NCI-H69 (cell line): Measurements from ENCODE around the gene FHOD3.
"Not testable (repeated sequence)": the region's sequence is repeated elsewhere in the genome, so short reads cannot be mapped to it uniquely, and the experiment has no call there.

Experiments
- DNase-seq: peaks from one replicate; lab custom pipeline; 2025; lab: John Stamatoyannopoulos, UW

Gene FHOD3

GRCh38 chr18:36350839-36351469 is 53.4 kb downstream of the FHOD3 start:
- no peak for DNase-seq

DNA sequence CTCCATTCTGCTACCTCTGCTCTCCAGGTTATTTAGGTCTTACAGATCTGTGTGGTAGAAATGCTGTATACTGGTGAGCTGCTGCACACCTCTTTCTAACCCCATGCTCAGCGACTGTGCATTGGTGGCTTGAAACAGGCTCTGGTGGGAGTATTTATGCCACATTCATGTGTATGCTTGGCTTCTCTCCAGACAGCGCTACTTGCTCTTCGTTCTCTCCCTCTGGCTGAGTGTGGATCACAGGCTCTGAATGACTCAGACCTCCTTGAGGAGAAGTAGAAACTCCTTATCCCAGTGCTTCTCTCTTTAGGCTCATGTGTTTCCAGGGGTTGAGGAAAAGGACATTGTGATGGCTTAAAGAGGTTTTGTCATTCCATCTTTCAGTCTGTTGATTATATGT is 54.9 kb downstream of the FHOD3 start:
- DNase-seq, result peak; percentile 38

DNA sequence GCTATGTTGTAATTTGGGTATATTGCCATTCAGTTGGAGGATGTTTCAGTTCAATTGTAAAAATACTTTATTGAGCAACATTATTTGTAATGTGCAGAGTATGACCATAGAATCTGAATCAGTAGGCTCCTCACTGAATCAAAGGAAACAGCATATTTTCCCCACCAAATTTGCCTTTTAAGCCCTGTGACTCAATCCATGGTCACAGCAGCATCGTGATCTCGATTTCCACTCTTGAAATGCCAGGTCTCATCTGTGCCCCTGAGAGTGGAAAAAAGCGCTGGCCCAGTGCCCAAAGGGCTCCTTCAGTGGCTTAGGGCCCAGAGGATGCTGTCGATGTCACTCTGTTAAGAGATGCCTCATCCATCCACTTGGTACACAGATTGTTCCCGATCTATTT is 57.5 kb downstream of the FHOD3 start:
- DNase-seq, result no peak

DNA sequence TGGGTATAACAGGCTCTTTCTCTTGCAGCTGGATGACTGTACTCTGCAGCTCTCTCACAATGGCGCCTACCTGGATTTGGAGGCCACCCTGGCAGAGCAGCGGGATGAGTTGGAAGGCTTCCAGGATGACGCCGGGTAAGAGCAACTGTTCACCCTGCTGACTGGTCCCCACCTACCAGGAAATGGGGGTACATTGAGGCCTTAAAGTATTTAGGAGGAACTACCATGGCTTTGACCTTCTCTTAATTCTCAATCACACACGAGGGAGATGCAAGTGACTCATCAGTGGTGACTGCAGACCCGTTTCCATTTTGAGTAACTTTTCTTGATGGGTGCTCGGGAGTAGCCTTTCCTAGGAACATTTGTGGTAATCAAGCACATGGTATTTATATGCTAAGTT is 58.0 kb downstream of the FHOD3 start:
- no peak for DNase-seq

- not testable (repeated sequence) for DNase-seq
These were observed 59.2 kb downstream of the FHOD3 start for GRCh38 chr18:36356741-36357140.

GRCh38 chr18:36358141-36358540 is 60.6 kb downstream of the FHOD3 start:
- no peak for DNase-seq

DNA sequence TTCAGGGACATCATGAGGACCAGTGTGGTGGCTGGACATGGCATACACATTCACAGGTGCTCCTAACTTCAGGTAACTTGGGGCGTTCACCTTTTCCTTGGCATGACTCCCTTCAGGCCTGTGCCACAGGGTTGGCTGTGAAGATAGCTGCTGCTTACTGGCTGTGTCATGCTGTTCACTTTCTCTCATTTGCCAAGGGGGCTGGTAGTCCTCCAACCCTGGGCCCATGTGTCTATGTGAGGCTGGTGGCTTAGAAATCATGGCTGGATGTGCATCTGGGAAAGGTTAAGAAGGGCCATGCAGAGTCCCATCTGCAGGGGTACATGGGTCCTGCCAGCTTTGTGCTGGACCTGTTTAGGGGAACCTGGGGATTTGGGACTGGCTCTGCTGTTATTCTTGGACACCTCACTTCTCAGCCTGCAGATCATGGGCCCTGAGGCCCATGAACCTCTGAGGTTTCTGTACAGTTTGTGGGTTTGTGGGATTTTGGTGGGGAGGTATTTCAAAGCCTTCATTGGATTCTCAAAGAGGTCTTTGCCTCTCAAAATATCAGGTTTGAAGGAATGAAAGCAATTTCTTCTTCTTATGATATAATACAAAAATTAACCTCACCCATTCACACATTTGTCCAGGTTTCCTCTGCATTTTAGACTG is 62.9 kb downstream of the FHOD3 start:
- DNase-seq, result no peak

DNA sequence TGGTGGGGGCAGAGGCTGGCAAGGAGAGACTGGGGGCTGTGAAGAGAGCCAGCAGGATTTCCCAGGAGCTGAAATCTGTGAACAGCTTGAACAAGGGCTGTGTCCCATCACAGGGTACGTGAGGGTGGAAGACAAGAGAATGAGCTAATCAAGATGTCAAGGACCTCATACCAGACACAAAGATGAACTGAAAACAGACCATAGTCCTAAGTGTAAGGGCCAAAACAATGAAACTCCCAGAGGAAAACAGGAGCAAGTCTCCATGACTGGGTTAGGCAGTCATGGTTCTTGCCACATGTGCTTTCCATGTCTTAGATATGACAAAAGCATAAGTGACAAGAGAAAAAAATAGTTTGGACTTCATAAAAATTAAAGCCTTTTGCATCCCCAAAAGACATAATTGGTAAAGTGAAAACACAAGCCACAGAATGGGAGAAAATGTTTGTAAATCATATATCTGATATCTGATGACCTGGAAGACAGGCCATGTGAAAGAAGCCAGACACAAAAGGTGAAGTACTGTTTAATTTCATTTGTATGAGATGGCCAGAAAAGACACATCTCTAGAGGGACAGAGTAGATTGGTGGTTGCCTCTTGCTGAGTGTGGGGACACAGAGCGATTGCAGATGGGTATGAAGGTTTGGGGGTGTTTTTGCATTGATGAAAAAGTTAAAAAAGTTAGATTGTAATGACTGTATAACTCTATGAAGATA is 67.6 kb downstream of the FHOD3 start:
- DNase-seq, result no peak

DNA sequence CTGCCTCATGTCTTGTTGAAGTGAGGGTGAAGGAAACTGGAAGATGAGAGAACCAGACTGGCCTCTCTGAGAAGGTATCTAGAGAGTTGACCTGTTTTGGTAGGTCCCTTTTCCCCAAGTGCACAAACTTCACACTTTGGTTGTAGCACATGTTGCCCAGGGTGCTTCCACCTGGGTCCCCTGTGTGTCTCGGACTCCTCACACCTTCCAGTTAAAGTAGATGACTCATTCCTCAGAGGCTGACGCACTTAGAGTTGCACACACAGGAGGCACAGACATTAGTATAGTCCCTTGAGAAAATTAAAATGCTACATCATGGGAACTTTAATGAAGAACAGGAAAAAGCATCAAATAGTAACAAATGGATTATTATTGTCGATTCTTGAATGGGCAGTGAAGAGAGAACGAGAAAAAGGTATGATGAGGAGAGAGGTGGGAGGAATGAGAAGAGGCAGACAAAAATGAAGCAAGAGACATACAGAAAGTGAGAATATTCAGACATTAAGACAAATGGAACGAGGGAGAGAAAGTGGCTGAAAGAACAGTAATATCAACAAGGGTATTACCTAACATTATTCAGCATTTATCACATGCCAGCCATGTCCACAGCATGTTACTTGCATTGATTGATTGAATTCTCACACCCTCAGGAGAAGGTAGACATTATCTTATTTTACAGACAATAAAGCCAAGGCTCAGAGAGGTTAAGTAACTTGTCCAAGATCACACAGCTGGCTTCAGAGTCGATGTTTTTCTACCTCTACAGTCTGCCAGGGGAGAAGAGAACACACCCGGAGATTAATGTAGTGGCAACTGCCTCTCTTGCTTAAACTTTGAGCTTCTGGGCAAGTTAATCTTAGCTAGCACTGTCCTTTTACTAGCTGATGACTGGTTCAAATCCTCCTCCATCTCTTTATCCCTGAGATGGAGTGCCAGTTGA is 68.6 kb downstream of the FHOD3 start:
- no peak for DNase-seq

GRCh38 chr18:36366994-36367839 is 69.7 kb downstream of the FHOD3 start:
- DNase-seq, result peak; percentile 44

- no peak for DNase-seq
These were observed 71.4 kb downstream of the FHOD3 start for GRCh38 chr18:36368889-36369288.

- DNase-seq, result no peak
These were observed 75.4 kb downstream of the FHOD3 start for GRCh38 chr18:36372903-36373311.

DNA sequence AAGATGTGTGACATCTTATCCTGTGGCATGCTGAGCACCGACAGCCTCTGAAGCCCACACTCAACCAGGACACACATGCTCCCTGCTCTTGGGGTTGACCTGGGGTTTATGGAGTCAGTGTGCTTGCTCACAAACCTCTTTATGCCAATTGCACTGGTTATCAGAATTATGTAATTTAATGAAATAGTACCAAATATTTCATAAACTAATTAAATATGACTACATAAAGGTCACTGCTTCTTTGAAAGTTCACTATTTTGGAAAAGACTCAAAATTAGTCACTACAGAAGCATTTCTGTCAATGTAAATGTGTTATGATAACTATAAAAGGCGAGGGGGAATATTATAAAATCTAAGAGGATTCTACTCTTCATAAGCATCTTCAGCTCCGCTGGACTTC is 76.7 kb downstream of the FHOD3 start:
- no peak for DNase-seq

GRCh38 chr18:36375118-36375517 is 77.6 kb downstream of the FHOD3 start:
- DNase-seq, result no peak

DNA sequence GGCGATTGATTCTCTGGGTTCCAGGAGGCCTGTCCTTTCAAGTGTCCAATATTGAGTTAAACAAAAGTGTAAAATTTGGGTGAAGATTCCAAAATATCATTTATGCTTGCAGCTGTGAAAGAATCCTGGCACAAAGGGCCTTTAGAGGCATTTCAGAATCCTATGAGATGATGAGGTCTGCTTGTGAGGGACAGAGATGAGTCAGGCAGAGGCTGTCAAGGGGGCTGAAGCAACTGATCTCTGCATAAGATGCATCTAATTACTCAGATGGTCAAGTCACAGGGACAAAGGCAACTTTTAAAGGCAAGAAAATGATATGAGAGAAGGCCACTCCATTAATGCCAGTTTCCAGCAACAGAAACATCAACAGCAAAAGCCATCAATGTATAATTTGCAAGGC is 78.8 kb downstream of the FHOD3 start:
- DNase-seq, result no peak

DNA sequence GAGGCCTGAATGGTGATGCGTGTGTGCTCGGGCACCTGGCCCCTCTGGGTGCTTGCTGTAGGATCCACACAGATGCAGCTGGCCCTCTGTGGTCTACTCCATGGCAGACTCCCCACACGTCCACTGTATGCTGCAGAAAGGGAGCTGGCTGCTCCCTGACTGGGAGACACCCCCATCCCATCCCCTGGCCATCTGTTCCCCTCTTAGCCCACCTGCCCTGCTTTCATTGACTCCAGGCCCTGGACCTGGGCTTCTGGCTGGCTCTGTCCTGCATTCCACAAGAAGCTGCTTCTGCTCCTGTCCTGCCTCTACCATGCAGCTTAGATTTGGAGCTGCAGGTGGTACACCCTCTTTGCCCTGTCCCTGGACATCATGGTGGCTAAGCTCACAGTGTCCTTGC is 80.1 kb downstream of the FHOD3 start:
- peak; percentile 33 for DNase-seq

- peak; percentile 29 for DNase-seq
These were observed 80.7 kb downstream of the FHOD3 start for GRCh38 chr18:36378205-36378604.

DNA sequence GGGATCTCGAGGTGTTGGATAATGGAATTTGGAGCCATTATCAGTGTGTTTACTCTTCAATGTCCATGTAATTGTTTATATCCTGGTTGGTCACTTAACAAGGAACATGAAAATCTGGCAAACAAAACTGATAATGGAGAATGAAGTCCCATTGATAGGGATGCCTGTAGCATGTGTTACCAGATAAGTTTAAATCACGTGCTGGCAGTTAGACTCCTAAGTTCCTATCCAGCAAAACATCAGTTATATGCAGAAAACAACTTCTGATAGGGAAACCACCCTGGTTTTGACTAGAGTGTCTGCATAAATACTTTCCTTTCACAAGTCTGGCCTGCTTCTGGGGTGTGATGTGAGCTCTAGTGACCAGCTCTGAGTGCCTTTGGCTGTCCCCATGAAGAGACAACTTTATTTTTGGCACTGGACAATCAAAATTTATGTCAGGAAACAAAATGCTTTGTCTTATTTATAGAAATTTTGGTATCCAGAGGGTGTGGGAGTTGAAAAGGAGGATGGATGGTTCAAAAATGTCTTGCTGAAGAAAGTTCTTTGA is 82.0 kb downstream of the FHOD3 start:
- DNase-seq, result no peak

- no peak for DNase-seq
These were observed 82.8 kb downstream of the FHOD3 start for GRCh38 chr18:36380173-36380827.

DNA sequence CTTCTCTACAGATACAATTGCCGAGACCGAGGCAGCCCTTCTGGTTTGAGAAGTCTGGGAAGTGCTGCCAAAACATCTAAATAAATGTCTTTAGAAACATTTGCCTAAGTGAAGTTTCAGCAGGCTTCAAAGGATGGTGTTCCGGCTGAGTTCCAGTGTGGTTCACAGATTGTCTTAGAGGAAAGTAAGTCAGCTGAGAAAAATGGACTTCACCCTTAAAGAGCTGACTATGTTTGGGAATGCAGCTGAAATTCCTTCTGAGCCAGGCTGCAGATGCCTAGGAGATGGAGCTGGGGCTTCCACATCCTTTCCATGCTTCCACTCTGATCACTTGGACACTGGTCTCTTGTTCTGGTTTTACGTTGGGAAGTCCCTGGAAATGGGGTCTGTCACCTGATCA is 83.6 kb downstream of the FHOD3 start:
- no peak for DNase-seq
